Measurements from ENCODE around the gene C4orf50. TPM values are rescaled to one million over a fixed set of nuclear protein-coding genes. Genes with fewer than 3 reads are reported as not detected.

C4orf50 gene
- total and polyA plus RNA-seq, 2 of the 8 experiments (the other 6 are each of a cell fraction or from before 2014, with no cell fraction given) = 0.08 to 0.22 TPM

- 86% methylated on average over 3 of the region's 3 CpGs; no CpG with 5 or more reads in 1 of the 2 experiments for WGBS, 2 experiments (ENCODE audit: extremely low coverage in 1 of 2, insufficient coverage in 1 of 2, insufficient read length in 1 of 2, insufficient replicate concordance in 2 of 2, low coverage in 1 of 2, low lambda C conversion rate in 2 of 2, missing lambda C conversion rate in 1 of 2)
- POLR2A ChIA-PET (ENCODE audit: partially characterized antibody) = no interaction called here
- TF ChIP-seq POU5F1 (IDR thresholded peaks at IDR 0.05; ENCODE audit: low read depth, low read length) (no peak), RAD21 (IDR thresholded peaks at IDR 0.05 in 1 of 2, conservative IDR thresholded peaks at IDR 0.05 in 1 of 2; ENCODE audit: low read depth in 2 of 2, low read length in 2 of 2) (no peak), JUN (IDR thresholded peaks at IDR 0.05; ENCODE audit: low read depth, low read length) (no peak), SP1 (IDR thresholded peaks at IDR 0.05; ENCODE audit: low read depth, low read length) (no peak), EP300 (IDR thresholded peaks at IDR 0.05; ENCODE audit: borderline replicate concordance in 1 of 2, low read depth in 2 of 2, low read length in 2 of 2) (no peak), PHF8 (conservative IDR thresholded peaks at IDR 0.05; ENCODE audit: low read depth, low read length) (no peak), RBBP5 (IDR thresholded peaks at IDR 0.05; ENCODE audit: borderline replicate concordance, low read depth, low read length) (no peak), CEBPB (IDR thresholded peaks at IDR 0.05; ENCODE audit: low read depth, low read length) (no peak), CHD2 (IDR thresholded peaks at IDR 0.05; ENCODE audit: low read length) (no peak), RXRA (IDR thresholded peaks at IDR 0.05; ENCODE audit: insufficient read depth, low read depth, low read length) (no peak), ZNF274 (IDR thresholded peaks at IDR 0.05; ENCODE audit: borderline replicate concordance, extremely low read depth, low read length) (no peak), SP2 (IDR thresholded peaks at IDR 0.05; ENCODE audit: low read length) (no peak), MAFK (IDR thresholded peaks at IDR 0.05; ENCODE audit: low read depth, low read length) (no peak)
Measured at GRCh38 chr4:5885733-5886132, 132.5 kb downstream of the C4orf50 start.

More at GRCh38 chr4:5885733-5886132, 132.5 kb downstream of the C4orf50 start:
- H3K36me3 ChIP-seq (ENCODE audit: control insufficient read depth in 2 of 4, insufficient read depth in 4 of 4, low read length in 3 of 4) = no peaks in the 10 kb centered on the region
- no peak overlapping the region for H3K4me3 ChIP-seq (ENCODE audit: extremely low read depth in 1 of 4, insufficient read depth in 2 of 4, low read depth in 3 of 4, low read length in 4 of 4)
- no peak for DNase-seq (ENCODE audit: low read depth in 1 of 2, low spot score in 2 of 2)
- H3K23me2 ChIP-seq (ENCODE audit: low read depth, low read length) = peaks cover 16% of the 10 kb centered on the region; the same call in 1 of the 2 replicates
- H3K4ac ChIP-seq (replicated peaks; ENCODE audit: insufficient read length, low read depth, low read length) = no peak overlapping the region
- H4K8ac ChIP-seq (ENCODE audit: extremely low read depth, insufficient read depth, low read length) = no peak overlapping the region
- H3K14ac ChIP-seq (ENCODE audit: insufficient read length) = no peak overlapping the region
- peaks cover 16 to 30% (median 22%) of the 10 kb centered on the region in 4 experiments for H3K4me1 ChIP-seq (replicated peaks in 1 of 4; ENCODE audit: control insufficient read depth in 3 of 4, insufficient read depth in 4 of 4, low read length in 3 of 4)
- no peak overlapping the region for H2AFZ ChIP-seq (ENCODE audit: low read length)
- no peak overlapping the region for H2BK120ac ChIP-seq (replicated peaks; ENCODE audit: low read depth, low read length)
- peaks cover 45 to 55% of the 10 kb centered on the region in 2 experiments for H4K20me1 ChIP-seq (replicated peaks in 1 of 2; ENCODE audit: control insufficient read depth in 1 of 2, insufficient read depth in 2 of 2, low read length in 2 of 2)
- peaks cover 18% of the 10 kb centered on the region for H3K79me1 ChIP-seq (ENCODE audit: low read depth, low read length)
- H3K79me2 ChIP-seq (ENCODE audit: control insufficient read depth in 1 of 2, insufficient read depth in 2 of 2, low read length in 2 of 2) = peaks cover 11 to 65% of the 10 kb centered on the region in 2 experiments
- H2BK12ac ChIP-seq (ENCODE audit: low read depth, low read length) = no peak overlapping the region
- H3K27ac ChIP-seq (ENCODE audit: low read depth, low read length) = no peak overlapping the region
- H2BK5ac ChIP-seq (ENCODE audit: low read depth, low read length) = no peak overlapping the region
- H3K9ac ChIP-seq (replicated peaks in 1 of 4; ENCODE audit: extremely low read depth in 1 of 4, low read depth in 3 of 4, low read length in 3 of 4) = no peak overlapping the region
- no peak overlapping the region for H3K56ac ChIP-seq (replicated peaks; ENCODE audit: insufficient read length, low read depth, low read length)
- H3K9me3 ChIP-seq (ENCODE audit: insufficient read depth in 2 of 2, low read depth in 1 of 2, low read length in 1 of 2) = no peaks in the 10 kb centered on the region
- H3K27me3 ChIP-seq (replicated peaks in 1 of 4; ENCODE audit: control insufficient read depth in 3 of 4, extremely low read depth in 1 of 4, insufficient read depth in 3 of 4, low read length in 3 of 4) = peaks cover 0 to 13% (median 11%) of the 10 kb centered on the region in 4 experiments; a peak in 6 of 7 replicates
- no peak overlapping the region for H3K23ac ChIP-seq (ENCODE audit: insufficient read length)
- H4K5ac ChIP-seq (ENCODE audit: insufficient read length, low read depth, low read length) = no peak overlapping the region
- H2BK20ac ChIP-seq (ENCODE audit: low read length) = no peak overlapping the region
- H3K18ac ChIP-seq (ENCODE audit: extremely low read depth, low read length) = no peak overlapping the region
- CTCF ChIA-PET (ENCODE audit: partially characterized antibody) = interaction anchor here (1.4 to 1.9 kb wide), 3 partner anchors 10 to 13 kb away, joined by 3 to 5 read pairs (median 5); no protein-coding TSS in a partner anchor
- peak overlapping the region in 1 of 2 experiments; percentile 73; a peak in 1 of 4 replicates for H3K4me2 ChIP-seq (ENCODE audit: insufficient read depth in 1 of 2, low read depth in 2 of 2, low read length in 2 of 2)
- no peak overlapping the region for H2BK15ac ChIP-seq (ENCODE audit: low read length)
- no peak overlapping the region for H2AK5ac ChIP-seq (ENCODE audit: low read depth, low read length)
- H4K91ac ChIP-seq (replicated peaks; ENCODE audit: insufficient read length, low read length) = no peak overlapping the region
- FAIRE-seq = no peak

All from H1 (cell line).